ENCODE measurements around the gene BLOC1S4. TPM values are rescaled to one million over a fixed set of nuclear protein-coding genes. Genes with fewer than 3 reads are reported as not detected.
A peak's percentile ranks its signal among the peaks of the same experiment; 100 is the strongest.

Gene BLOC1S4
- polyA plus RNA-seq, 1 of the 3 experiments (the other 2 are of a cell fraction): 22.1 TPM

GRCh38 chr4:6676722-6677558, 39.0 kb upstream of the BLOC1S4 start:
- CTCF ChIA-PET: interaction anchor here (1.0 to 1.2 kb wide), 3 partner anchors 25 to 130 kb away, joined by 3 to 4 read pairs (median 3); partner anchors contain the start of gene MRFAP1L1
- Histone ChIP-seq H3K9me2 (no peaks in the 10 kb centered on the region), H3K9me3 (no peaks in the 10 kb centered on the region), H3F3A (replicated peaks; ENCODE audit: insufficient read depth) (peaks cover 8% of the 10 kb centered on the region), H3K79me2 (ENCODE audit: insufficient read depth) (peaks cover 40% of the 10 kb centered on the region), H3K4me1 (ENCODE audit: control insufficient read depth in 1 of 2, insufficient read depth in 2 of 2, low read depth in 1 of 2, low read length in 1 of 2) (peaks cover 16 to 20% of the 10 kb centered on the region in 2 experiments; a peak in 2 of 4 replicates), H3K4me3 (ENCODE audit: low read depth in 2 of 2, low read length in 1 of 2) (peak overlapping the region in 1 of 2 experiments; percentile 35; a peak in 1 of 4 replicates), H3K27me3 (ENCODE audit: insufficient read depth) (no peaks in the 10 kb centered on the region), H3K9ac (no peak overlapping the region), H3K36me3 (replicated peaks in 1 of 2; ENCODE audit: control insufficient read depth in 1 of 2, insufficient read depth in 2 of 2, low read length in 1 of 2) (peaks cover 5 to 15% of the 10 kb centered on the region in 2 experiments), H2AFZ (ENCODE audit: low read depth) (no peak overlapping the region), H3K27ac (ENCODE audit: low read depth in 2 of 2, low read length in 1 of 2) (no peak overlapping the region), H3K4me2 (peak overlapping the region; percentile 83), H4K20me1 (ENCODE audit: insufficient read depth) (peaks cover 14% of the 10 kb centered on the region)
- POLR2A ChIA-PET: interaction anchor here (0.6 to 0.7 kb wide), 2 partner anchors 15 to 33 kb away, joined by 3 read pairs; no protein-coding TSS in a partner anchor
- 93% methylated on average over 21 of the region's 21 CpGs for WGBS (ENCODE audit: low lambda C conversion rate)
- DNase-seq: no peak
- no peak for TF ChIP-seq RCOR1 (IDR thresholded peaks at IDR 0.05; ENCODE audit: low read length)
- no peak for TF ChIP-seq EP300 (IDR thresholded peaks at IDR 0.05; ENCODE audit: borderline replicate concordance in 1 of 2, low read depth in 1 of 2, low read length in 1 of 2)
- TF ChIP-seq POLR2AphosphoS5 (IDR thresholded peaks at IDR 0.05; ENCODE audit: low read depth, low read length): no peak
- no peak for TF ChIP-seq ELF1 (IDR thresholded peaks at IDR 0.05)
- TF ChIP-seq FOSL2 (IDR thresholded peaks at IDR 0.05; ENCODE audit: borderline replicate concordance, low read depth): no peak
- no peak for TF ChIP-seq RXRA (IDR thresholded peaks at IDR 0.05; ENCODE audit: borderline replicate concordance, low read depth)
- TF ChIP-seq, protein P1, sequence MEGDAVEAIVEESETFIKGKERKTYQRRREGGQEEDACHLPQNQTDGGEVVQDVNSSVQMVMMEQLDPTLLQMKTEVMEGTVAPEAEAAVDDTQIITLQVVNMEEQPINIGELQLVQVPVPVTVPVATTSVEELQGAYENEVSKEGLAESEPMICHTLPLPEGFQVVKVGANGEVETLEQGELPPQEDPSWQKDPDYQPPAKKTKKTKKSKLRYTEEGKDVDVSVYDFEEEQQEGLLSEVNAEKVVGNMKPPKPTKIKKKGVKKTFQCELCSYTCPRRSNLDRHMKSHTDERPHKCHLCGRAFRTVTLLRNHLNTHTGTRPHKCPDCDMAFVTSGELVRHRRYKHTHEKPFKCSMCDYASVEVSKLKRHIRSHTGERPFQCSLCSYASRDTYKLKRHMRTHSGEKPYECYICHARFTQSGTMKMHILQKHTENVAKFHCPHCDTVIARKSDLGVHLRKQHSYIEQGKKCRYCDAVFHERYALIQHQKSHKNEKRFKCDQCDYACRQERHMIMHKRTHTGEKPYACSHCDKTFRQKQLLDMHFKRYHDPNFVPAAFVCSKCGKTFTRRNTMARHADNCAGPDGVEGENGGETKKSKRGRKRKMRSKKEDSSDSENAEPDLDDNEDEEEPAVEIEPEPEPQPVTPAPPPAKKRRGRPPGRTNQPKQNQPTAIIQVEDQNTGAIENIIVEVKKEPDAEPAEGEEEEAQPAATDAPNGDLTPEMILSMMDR (IDR thresholded peaks at IDR 0.05): no peak
- no peak for TF ChIP-seq FOXM1 (IDR thresholded peaks at IDR 0.05; ENCODE audit: low read depth)
- TF ChIP-seq, protein P2, sequence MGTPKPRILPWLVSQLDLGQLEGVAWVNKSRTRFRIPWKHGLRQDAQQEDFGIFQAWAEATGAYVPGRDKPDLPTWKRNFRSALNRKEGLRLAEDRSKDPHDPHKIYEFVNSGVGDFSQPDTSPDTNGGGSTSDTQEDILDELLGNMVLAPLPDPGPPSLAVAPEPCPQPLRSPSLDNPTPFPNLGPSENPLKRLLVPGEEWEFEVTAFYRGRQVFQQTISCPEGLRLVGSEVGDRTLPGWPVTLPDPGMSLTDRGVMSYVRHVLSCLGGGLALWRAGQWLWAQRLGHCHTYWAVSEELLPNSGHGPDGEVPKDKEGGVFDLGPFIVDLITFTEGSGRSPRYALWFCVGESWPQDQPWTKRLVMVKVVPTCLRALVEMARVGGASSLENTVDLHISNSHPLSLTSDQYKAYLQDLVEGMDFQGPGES (IDR thresholded peaks at IDR 0.05; ENCODE audit: low read depth, low read length): no peak
- no peak for TF ChIP-seq TEAD4 (IDR thresholded peaks at IDR 0.05; ENCODE audit: borderline replicate concordance, insufficient read depth)
- no peak for TF ChIP-seq NRF1 (IDR thresholded peaks at IDR 0.05; ENCODE audit: low read depth, low read length)
- no peak for TF ChIP-seq JUND (IDR thresholded peaks at IDR 0.05)
- TF ChIP-seq, protein P3, sequence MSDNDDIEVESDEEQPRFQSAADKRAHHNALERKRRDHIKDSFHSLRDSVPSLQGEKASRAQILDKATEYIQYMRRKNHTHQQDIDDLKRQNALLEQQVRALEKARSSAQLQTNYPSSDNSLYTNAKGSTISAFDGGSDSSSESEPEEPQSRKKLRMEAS (IDR thresholded peaks at IDR 0.05; ENCODE audit: low read depth): no peak
- TF ChIP-seq NFIC (IDR thresholded peaks at IDR 0.05; ENCODE audit: borderline replicate concordance): no peak
- TF ChIP-seq USF2 (IDR thresholded peaks at IDR 0.05; ENCODE audit: borderline replicate concordance, low read depth, low read length): no peak
- TF ChIP-seq GABPA (IDR thresholded peaks at IDR 0.05; ENCODE audit: low read depth): no peak
